Eye (tissue), 1 donor: ENCODE results near the gene CNST.

Experiments used
- DNase-seq: peaks from one replicate; pipeline ENCODE4 v3.0.0-alpha.2; 2015

Gene CNST

DNA sequence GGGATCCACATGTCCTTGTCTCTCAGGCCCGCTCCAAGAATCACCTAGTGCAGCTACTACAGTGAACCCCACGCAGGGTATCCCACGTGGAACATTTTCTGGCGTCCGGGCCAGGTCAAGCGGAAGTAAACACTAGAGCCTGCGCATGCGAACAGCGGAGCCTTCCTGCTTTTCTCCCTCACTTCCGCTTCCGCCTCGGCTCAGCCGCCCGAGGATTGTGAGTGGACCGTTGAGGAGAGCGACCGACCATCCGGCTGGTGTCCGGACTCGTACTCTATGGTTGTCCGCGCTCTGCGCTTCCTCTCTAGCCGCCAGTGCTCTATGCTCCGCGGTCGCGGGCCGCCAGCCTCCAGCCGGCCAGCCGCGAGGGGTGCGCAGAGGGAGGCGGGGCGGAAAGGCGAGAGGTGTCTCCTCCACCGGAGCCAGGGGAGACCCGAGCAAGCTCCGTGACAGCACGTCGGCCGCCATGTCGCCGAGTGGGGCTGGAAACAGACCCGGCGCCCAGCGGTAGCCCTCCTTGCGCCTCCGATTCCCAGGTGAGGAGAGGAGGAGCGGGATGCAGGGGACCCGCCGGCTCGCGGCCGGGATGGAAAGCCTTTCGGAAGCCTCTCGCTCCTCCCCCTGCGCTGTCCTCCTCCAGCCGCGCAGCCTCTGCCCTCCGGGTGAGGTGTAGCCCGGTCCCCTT lies at the start of gene CNST, which contains the start of gene TFB2M:
Gene CNST (plus strand): TSS at position 329 of the 685 bp plus-strand sequence. CDS start 25,107 bp downstream, outside the sequence.
Gene TFB2M (minus strand): TSS at position 134 of the 685 bp plus-strand sequence. CDS start 123 bp downstream, at position 11.
- peak; percentile 99 for DNase-seq

DNA sequence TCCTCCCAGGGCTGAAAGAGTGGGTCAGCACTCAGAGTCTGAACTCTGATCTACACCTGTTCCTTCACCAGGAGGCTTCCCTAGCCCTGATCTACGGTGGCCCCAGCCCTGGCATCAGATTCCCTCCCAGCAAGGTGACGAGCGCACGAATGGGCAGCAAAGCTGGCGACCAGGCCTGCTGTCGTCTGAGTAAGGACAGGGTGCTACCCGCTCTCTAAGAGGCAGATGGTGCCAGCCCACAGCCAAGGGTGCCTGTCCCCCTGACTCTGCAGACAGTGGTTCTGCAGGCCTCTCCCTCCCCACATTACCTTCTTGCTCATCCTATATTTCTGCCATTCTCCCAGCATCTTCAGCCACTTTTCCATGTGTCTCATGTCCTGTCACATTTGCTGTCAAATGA lies 48.9 kb upstream of the CNST start:
- DNase-seq, result no peak

DNA sequence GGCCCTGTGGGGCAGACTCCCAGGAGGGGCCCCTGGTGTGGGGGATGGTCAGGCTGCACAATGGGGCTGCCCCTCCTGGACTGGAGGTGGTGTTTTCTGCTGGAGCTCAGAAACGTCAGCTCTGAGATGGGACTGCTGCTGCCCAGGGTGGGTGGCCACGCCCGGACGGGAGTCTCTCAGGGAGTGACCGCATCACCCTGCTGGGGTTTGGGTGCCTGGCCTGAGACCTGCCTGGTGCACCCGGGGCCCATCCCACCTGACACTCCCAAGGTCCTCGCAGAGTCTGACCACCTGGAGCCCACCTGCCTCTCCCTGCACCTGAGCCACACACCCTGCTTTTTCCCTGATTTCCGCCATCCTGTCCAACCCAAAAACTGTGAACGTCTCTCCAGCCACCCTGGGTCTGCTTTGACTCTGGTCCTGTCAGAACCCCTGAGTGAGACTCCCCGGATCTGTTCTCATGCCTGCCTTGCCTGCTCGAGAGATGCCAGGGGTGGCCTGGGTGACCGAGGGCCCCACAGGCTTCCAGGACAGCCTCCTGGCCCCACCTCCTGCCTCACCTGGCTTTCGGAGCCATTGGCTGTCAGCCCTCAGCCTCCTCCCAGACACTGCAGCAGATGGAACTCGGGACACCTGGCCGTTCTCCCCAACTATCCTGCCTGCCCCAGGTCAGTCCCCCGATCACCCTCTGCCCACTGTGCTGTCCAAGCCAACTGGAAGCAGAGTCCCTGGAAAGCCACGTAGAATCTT lies 47.6 kb upstream of the CNST start:
- no peak for DNase-seq

- DNase-seq, result no peak
These were observed 46.7 kb upstream of the CNST start for GRCh38 chr1:246519514-246519913.

DNA sequence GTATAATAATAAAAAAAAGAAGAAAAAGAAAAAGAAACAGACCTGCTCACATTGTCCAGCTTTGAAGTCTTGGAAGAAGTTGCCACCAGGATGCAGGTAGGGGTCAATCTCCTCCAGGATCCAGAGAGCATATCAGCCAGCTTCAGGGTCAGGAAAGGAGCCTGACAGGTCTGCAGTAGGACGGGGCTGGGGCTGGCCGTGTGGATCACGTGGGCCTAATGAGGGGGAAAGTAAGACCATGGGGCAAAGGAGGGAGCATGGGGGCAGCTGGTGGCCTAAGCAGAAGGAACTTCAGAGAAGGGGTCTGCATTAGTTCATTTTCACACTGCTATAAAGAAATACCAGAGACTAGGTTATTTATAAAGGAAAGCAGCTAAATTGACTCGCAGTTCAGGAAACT lies 39.9 kb upstream of the CNST start:
- DNase-seq, result no peak

DNA sequence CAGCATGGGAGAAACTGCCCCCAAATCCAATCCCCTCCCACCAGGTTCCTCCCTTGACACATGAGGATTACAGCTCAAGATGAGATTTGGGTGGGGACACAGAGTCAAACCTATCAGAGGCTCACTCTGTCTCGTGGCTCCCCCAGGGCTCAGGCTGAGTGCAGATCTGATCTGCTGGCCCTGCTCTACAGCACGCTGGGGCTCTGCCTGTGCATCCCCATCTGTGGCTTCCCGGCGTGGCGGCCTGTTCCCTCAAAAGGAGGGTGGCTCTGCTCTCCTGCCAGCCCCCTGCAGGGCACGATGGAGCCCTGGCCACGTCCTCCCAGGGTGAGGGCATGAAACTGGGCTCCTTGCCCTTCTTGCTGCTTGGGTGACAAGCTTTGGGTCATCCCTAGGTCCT lies 39.3 kb upstream of the CNST start:
- DNase-seq, result no peak

- no peak for DNase-seq
These were observed 38.7 kb upstream of the CNST start for GRCh38 chr1:246527402-246528088.

DNA sequence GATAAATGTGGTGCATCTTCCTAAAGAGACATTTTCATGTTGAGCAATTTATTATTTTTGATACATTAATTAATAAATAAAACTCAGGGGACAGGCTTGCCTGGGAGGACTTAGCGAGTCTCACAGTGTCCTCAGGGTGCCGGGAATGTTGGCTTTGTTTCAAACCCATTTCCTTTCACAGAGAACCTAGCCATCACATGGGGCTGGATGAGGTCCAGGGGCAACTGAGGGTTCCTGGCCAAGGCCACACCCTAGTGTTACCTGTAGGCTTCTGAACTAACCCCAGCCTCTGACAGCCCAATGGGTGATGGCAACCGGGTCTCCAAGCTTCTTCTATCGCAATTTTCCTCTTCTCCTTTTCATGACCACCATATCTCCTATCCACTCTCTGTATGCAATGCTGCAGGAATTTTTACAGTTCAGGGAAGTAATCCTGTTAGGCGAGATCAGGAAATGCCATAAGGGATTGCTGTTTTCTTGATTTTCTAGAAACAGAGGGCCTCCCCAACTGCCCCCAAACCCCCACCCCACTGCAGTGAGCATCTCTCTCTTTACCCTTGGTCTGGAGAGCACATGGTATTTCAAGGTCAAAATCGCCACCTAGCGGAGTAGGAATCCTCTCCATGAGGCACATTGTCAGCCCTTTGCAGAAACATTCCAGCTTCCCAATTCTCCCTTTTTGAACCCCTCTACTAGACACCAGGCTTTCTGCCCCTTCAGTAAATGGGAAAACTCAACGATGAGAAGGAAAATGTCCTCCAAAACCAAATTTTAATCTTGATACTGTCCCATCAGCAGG lies 37.1 kb upstream of the CNST start:
- DNase-seq, result no peak

DNA sequence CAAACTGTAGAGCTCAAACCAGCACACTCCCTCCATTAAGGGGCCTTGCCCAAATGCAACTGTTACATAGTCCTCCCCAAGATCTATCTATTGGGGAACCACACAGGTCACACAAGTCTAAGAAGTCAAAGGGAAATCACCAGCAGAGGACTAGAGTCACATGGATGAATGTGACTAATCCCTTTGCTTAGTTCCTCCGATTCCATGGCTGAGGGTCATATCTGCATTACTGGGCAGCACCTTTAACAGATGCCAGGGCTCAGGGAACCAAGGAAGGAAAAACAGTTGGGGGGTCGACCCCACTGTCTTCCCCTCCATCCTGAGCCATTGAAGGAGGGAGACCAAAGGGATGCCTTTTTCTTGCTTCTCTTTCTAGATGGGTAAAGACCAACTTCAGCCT lies 35.8 kb upstream of the CNST start:
- DNase-seq, result no peak

DNA sequence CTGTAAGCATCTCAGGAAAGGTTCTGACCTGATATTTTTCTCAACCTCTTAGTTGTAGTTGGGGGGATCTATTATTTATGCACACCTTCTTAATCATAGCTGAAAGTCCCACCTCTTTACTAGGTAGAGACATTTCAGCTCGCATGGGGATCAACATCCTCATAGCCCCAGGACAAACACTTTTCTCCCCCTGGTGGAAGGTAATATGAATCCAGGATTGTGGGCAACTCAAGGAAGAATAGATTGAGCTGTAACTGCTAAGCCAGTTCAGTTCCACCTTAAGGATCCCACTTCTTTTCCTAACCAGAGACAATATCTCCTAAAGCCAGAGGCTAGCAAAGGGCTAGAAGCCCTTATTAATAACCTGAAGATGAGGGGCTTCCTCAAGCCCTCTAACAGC lies 33.7 kb upstream of the CNST start:
- DNase-seq, result no peak

DNA sequence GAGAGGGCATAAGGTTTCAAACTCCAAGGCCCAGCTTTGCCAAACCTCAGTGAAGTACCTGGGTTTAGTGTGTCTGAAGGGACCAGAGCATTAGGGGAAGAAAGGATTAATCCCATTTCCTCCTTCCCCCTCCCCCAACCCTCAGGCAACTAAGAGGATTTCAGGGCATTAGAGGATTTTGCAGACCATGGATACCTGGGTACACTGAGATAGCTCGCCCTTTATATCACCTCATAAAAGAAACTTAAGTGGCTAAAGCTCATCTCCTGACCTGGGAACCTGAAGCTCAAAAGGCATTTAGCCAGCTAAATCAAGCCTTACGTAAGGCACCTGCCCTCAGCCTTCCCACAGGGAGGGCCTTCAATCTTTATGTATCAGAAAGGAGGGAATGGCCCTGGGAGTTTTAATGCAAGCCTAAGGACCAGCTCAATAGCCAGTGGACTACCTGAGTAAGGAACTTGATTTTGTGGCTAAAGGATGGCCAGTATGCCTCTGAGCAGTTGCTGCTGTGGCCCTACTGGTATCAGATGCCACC lies 32.8 kb upstream of the CNST start:
- DNase-seq, result no peak

DNA sequence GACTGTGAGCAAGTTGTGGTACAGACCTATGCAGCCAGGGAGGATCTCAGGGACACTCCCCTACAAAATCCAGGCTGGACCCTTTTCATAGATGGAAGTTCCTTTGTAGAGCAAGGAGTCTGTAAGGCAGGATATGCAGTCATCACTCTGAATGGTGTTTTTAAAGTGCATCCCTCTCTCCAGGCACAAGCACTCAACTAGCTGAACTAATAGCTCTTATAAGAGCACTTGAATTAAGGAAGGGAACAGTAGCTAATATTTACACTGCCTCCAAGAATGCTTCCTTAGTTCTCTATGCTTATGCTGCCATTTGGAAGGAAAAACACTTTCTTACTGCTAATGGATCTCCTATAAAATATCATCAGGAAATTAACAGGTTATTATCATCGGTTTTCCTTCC lies 32.1 kb upstream of the CNST start:
- no peak for DNase-seq

DNA sequence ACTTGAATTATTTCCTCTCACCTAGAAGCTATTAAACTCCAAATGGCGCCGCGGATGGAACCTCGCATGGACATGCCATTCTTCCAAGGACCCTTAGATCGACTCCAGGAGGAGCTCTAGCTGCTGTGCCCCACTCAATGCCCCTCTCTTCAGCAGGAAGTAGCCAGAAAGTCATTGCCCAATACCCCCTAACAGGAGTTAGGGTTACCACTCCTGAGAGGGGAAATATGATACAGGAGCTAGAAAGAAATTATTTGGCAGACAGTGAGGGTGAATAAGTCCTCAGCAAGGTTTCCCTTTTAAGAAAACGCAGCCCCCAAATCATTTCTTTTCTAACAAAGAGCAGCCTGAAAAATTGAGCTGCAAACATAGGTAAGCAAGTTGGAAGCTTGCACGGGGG lies 28.8 kb upstream of the CNST start:
- no peak for DNase-seq

DNA sequence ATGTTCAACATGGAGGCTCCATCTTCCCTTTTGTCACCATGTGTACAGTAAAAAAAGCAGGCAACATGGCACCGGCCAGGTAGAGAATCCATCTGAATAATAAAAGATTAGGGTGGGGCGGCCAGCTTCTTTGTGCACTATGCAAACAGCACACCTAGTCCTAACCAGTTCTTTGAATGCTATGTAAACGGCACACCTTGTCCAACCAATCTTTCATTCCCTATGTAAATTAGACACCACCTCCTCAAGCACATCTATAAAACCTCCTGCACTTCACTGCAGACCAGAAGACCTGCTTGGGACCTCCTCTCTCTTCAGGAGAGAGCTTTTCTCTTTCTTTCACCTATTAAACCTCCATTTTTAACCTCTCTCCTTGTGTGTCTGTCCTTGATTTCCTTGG lies 28.4 kb upstream of the CNST start:
- no peak for DNase-seq

DNA sequence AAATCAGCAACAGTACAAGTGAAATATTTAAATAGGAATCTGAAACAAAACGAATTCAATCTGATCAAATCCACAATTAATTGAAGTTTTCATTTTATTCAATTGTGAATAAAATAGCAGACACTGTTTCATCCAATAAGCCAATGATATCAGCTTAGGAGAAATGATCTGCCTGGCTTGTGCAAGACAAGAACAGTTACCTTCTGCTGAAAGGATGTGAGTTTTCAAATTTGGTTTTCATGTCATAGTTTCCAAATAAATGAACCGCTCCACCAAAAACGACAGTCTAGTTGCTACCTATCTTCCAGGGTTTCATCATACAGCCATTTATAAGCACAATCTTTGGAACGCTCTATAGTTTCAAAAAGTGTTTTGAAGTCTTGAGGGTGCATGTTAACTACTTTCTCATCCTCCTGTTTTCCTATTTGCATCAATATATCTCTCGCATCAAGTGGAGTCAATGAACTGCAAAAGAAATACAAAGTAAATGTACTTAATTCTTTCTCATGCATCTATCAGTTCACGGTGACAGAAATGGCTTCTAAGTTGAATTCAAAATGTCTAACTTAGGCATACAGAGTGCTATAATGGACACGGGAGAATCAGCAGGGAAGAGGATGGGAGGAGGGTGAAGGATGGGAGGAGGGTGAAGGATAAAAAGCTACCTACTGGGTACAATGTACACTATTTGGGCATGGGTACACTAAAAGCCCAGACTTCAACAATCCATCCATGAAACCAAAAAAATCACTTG lies 25.3 kb upstream of the CNST start:
- DNase-seq, result no peak

- no peak for DNase-seq
These were observed 22.3 kb upstream of the CNST start for GRCh38 chr1:246544001-246544400.

DNA sequence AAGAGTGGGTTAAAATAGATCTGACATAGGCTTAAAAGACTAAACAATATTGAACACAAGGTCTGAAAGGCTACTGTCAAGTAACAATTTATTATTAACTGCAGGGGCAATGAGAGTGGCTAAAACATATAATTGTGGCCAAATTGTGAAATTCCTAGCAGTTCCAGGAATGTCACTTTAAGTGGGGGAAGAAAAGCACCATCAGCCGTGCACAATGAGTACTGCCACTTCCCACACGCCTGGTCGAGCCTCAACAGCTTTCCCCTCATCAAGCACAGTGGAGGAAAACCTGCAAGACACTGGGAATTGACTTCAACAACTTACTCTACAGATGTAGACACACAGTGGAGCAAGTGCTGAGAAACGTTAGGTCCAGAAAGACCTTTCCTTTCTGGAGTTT lies 16.6 kb upstream of the CNST start:
- DNase-seq, result no peak

- DNase-seq, result no peak
These were observed 15.9 kb upstream of the CNST start for GRCh38 chr1:246550402-246550801.

DNA sequence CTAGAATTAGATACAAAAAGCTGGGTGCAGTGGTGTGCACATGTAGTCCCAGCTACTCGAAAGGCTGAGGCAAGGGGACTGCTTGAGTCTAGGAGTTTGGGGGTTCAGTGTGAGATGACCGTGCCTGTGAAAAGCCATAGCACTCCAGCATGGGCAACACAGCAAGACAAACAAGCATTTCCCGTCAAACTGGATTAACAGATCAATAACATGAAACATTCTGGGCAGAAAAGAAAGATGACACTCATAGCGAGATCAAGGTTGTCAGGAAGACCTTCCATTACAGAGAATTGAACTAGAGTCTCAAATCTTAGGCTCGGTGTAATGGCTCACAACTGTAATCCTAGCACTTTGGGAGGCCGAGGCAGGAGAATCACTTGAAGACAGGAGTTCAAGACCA lies 14.1 kb upstream of the CNST start:
- no peak for DNase-seq

GRCh38 chr1:246554201-246554600 lies 12.1 kb upstream of the CNST start:
- DNase-seq, result no peak

GRCh38 chr1:246558041-246558440 lies 8.2 kb upstream of the CNST start:
- no peak for DNase-seq

DNA sequence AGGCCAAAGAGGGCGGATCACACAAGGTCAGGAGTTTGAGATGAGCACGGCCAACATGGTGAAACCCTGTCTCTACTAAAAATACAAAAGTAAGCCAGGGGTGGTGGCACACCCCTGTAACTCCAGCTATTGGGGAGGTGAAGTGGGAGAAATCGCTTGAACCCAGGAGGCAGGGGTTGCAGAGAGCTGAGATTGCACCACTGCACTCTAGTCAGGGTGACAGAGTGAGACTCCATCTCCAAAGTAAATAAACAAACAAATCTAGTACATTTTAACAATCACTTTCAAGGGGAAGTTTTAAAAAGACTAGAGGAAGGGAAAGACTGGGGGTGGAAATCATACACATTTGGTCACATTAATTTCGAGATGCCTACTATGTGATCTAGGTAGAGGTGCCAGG lies 6.9 kb upstream of the CNST start:
- DNase-seq, result no peak
